CD14-positive monocyte (primary cell): ENCODE measurements around the gene ORC1. TPM values are rescaled to one million over a fixed set of nuclear protein-coding genes. Genes with fewer than 3 reads are reported as not detected.
"Not testable (repeated sequence)": the region's sequence is repeated elsewhere in the genome, so short reads cannot be mapped to it uniquely, and the experiment has no call there.

Experiments used
- DNase-seq, 3 donors: peaks; one replicate each; pipeline ENCODE4 v3.0.0-alpha.2; 2011 to 2022
- H2AFZ ChIP-seq: 2 replicates; pipeline ENCODE4 v1.6.0; 2012; ENCODE audit warnings: mild to moderate bottlenecking, low read depth, low read length, inconsistent platforms; ENCODE audit not compliant: insufficient read depth, poor library complexity, severe bottlenecking
- H3K27ac ChIP-seq, 2 donors: 1 replicate in 1 of 2; 2 replicates in 1 of 2; pipeline ENCODE4 v1.5.1; 2012 to 2013; ENCODE audit warnings: low read length in 2 of 2, control low read depth in 1 of 2, inconsistent platforms in 1 of 2, low read depth in 1 of 2, mild to moderate bottlenecking in 1 of 2
- H3K27me3 ChIP-seq, 2 donors: one replicate each; pipeline versions ENCODE4 v1.6.0 to v1.6.1; 2011 to 2013; ENCODE audit warnings: low read length in 2 of 2; ENCODE audit not compliant: control insufficient read depth in 2 of 2, insufficient read depth in 2 of 2
- H3K36me3 ChIP-seq, 2 donors: replicated peaks in 1 of 2; 1 replicate in 1 of 2; 2 replicates in 1 of 2; pipeline versions ENCODE4 v1.5.1 to v1.6.1; 2012 to 2013; ENCODE audit warnings: low read length in 2 of 2, control low read depth in 1 of 2, inconsistent platforms in 1 of 2, mild to moderate bottlenecking in 1 of 2; ENCODE audit not compliant: insufficient read depth in 2 of 2, control insufficient read depth in 1 of 2
- H3K4me1 ChIP-seq, 2 donors: 1 replicate in 1 of 2; 2 replicates in 1 of 2; pipeline versions ENCODE4 v1.5.1 to v1.6.1; 2012 to 2013; ENCODE audit warnings: low read length in 2 of 2, control low read depth in 1 of 2, inconsistent platforms in 1 of 2, mild to moderate bottlenecking in 1 of 2, moderate library complexity in 1 of 2; ENCODE audit not compliant: insufficient read depth in 2 of 2, control insufficient read depth in 1 of 2
- H3K4me2 ChIP-seq: replicated peaks from 2 replicates; pipeline ENCODE3; 2012; ENCODE audit warnings: low read length, moderate library complexity, mild to moderate bottlenecking; ENCODE audit not compliant: poor library complexity, severe bottlenecking; ENCODE audit errors: extremely low read depth
- H3K4me3 ChIP-seq, 3 experiments: fragments of 200-600 bp in 1 of 3; sonication (generic) in 1 of 3; replicated peaks in 1 of 3; 1 replicate in 2 of 3; 2 replicates in 1 of 3; pipeline ENCODE4 v1.5.1; 2011 to 2013; ENCODE audit warnings: low read length in 3 of 3, mild to moderate bottlenecking in 3 of 3, control low read depth in 2 of 3, low read depth in 2 of 3, inconsistent platforms in 1 of 3, moderate library complexity in 1 of 3
- H3K79me2 ChIP-seq: 2 replicates; pipeline ENCODE4 v1.6.0; 2012; ENCODE audit warnings: mild to moderate bottlenecking, control low read depth, inconsistent platforms, low read length, moderate library complexity; ENCODE audit not compliant: insufficient read depth
- H3K9ac ChIP-seq: 2 replicates; pipeline ENCODE4 v1.6.0; 2017; ENCODE audit warnings: low read length, mild to moderate bottlenecking; ENCODE audit not compliant: insufficient read depth, poor library complexity, severe bottlenecking
- H3K9me3 ChIP-seq, 2 donors: replicated peaks in 1 of 2; 1 replicate in 1 of 2; 2 replicates in 1 of 2; pipeline versions ENCODE4 v1.5.1 to v1.6.1; 2012 to 2013; ENCODE audit warnings: low read length in 2 of 2, control low read depth in 1 of 2; ENCODE audit not compliant: control insufficient read depth in 1 of 2, insufficient read depth in 1 of 2
- H4K20me1 ChIP-seq: 2 replicates; pipeline ENCODE4 v1.6.0; 2012; ENCODE audit warnings: mild to moderate bottlenecking, low read length, control low read depth, moderate library complexity; ENCODE audit not compliant: insufficient read depth
- H3K27ac Mint-ChIP-seq, 7 donors: one replicate each; pipeline ENCODE4 v1.8.0; 2020; ENCODE audit warnings: mild to moderate bottlenecking in 7 of 7, mixed read lengths in 7 of 7, moderate library complexity in 6 of 7, inconsistent platforms in 2 of 7
- H3K27me3 Mint-ChIP-seq, 3 donors: one replicate each; pipeline ENCODE4 v1.8.0; 2021 to 2022; ENCODE audit warnings: low read depth in 3 of 3, mild to moderate bottlenecking in 3 of 3, mixed read lengths in 3 of 3, moderate library complexity in 3 of 3, inconsistent platforms in 1 of 3
- H3K36me3 Mint-ChIP-seq, 2 donors: one replicate each; pipeline ENCODE4 v1.8.0; 2020; ENCODE audit warnings: mixed read lengths in 2 of 2, inconsistent platforms in 1 of 2, mild to moderate bottlenecking in 1 of 2
- H3K4me1 Mint-ChIP-seq: one replicate; pipeline ENCODE4 v1.8.0; 2020; ENCODE audit warnings: mild to moderate bottlenecking, mixed read lengths
- H3K4me3 Mint-ChIP-seq, 2 donors: one replicate each; pipeline ENCODE4 v1.8.0; 2020; ENCODE audit warnings: mild to moderate bottlenecking in 2 of 2, mixed read lengths in 2 of 2, moderate library complexity in 1 of 2
- H3K9me3 Mint-ChIP-seq, 7 donors: one replicate each; pipeline ENCODE4 v1.8.0; 2020 to 2022; ENCODE audit warnings: mixed read lengths in 7 of 7, mild to moderate bottlenecking in 6 of 7, moderate library complexity in 6 of 7, inconsistent platforms in 2 of 7
- CTCF ChIP-seq: fragments of 200-600 bp; IDR thresholded peaks from one replicate; pipeline ENCODE4 v1.8.0; 2022; ENCODE audit warnings: antibody characterized with exemption, mild to moderate bottlenecking
- WGBS: methylation state at CpG from one replicate; pipeline ENCODE4 v1.1.5; 2013; ENCODE audit warnings: missing lambda C conversion rate; ENCODE audit not compliant: insufficient coverage; 5-methylcytosine and 5-hydroxymethylcytosine counted together
- intact Hi-C, 2 donors: fragments of 100-400 bp; cut with micrococcal nuclease; formaldehyde crosslinking; loops; one replicate each; pipeline versions ENCODE4 v1.15.0 to v1.15.1; 2023
- polyA plus RNA-seq, 3 donors: library from polyadenylated mRNA; depleted of rRNA in 1 of 3; unstranded in 2 of 3; stranded (reverse) in 1 of 3; fragments of 300-500 nt in 2 of 3; fragments of >200 nt in 1 of 3; fragmentation: Illumina TruSeq in 2 of 3; gene quantifications; 1 replicate in 2 of 3; 2 replicates in 1 of 3; pipeline ENCODE4 v1.2.3, GENCODE V29; 2012 to 2021

The ORC1 gene
- polyA plus RNA-seq, 3 donors: 0.12 to 0.27 TPM; not detected in 1

GRCh38 chr1:52385376-52385775 is 18.8 kb downstream of the ORC1 start:
- H3K27ac Mint-ChIP-seq: peak overlapping the region in 1 of 7 donors; percentile 46
- Histone ChIP-seq H3K9me3 (no peaks in the 10 kb centered on the region), H3K27ac (no peak overlapping the region), H3K4me2 (no peak overlapping the region), H3K4me3 (no peak overlapping the region), H3K79me2 (no peaks in the 10 kb centered on the region), H3K4me1 (no peaks in the 10 kb centered on the region), H3K36me3 (peaks cover 56 to 93% of the 10 kb centered on the region in 2 donors), H4K20me1 (no peaks in the 10 kb centered on the region), H3K27me3 (no peaks in the 10 kb centered on the region), H3K9ac (no peak overlapping the region), H2AFZ (no peak overlapping the region)
- intact Hi-C loops: no loop called here
- peaks cover 38 to 84% of the 10 kb centered on the region in 2 donors for H3K36me3 Mint-ChIP-seq
- no peaks in the 10 kb centered on the region for H3K9me3 Mint-ChIP-seq
- TF ChIP-seq CTCF: no peak
- H3K27me3 Mint-ChIP-seq: peaks cover 0 to 3% (median 0%) of the 10 kb centered on the region in 3 donors
- no peak overlapping the region for H3K4me3 Mint-ChIP-seq
- no peaks in the 10 kb centered on the region for H3K4me1 Mint-ChIP-seq
- DNase-seq: no peak
- WGBS: no CpG with 5 or more reads among the region's 3 CpGs

- intact Hi-C loops: not testable (repeated sequence)
- H3K4me3 Mint-ChIP-seq: peak overlapping the region in 1 of 2 donors; percentile 8
These were observed 34.4 kb downstream of the ORC1 start for GRCh38 chr1:52369851-52370250.

More at GRCh38 chr1:52369851-52370250, 34.4 kb downstream of the ORC1 start:
- not testable (repeated sequence) for H3K27ac Mint-ChIP-seq, H3K9ac ChIP-seq, H3K4me3 ChIP-seq, DNase-seq, H3K9me3 ChIP-seq, H3K27ac ChIP-seq, H2AFZ ChIP-seq, H3K9me3 Mint-ChIP-seq, H3K4me2 ChIP-seq, H4K20me1 ChIP-seq
- Mint-ChIP-seq H3K27me3 (peaks cover 9 to 20% (median 12%) of the 10 kb centered on the region in 3 donors), H3K4me1 (peaks cover 17% of the 10 kb centered on the region), H3K36me3 (peaks cover 26 to 32% of the 10 kb centered on the region in 2 donors)
- Histone ChIP-seq H3K79me2 (peaks cover 10% of the 10 kb centered on the region), H3K4me1 (peaks cover 17 to 23% of the 10 kb centered on the region in 2 donors), H3K36me3 (peaks cover 6 to 29% of the 10 kb centered on the region in 2 donors), H3K27me3 (peaks cover 0 to 16% of the 10 kb centered on the region in 2 donors)
- no CpG with 5 or more reads among the region's 1 CpG for WGBS
